Measurements from ENCODE around the gene NAA80. TPM values are rescaled to one million over a fixed set of nuclear protein-coding genes. Genes with fewer than 3 reads are reported as not detected.

The NAA80 gene
- total and polyA plus RNA-seq, 10 of the 15 experiments (the other 5 are each of a cell fraction or from before 2014, with no cell fraction given), result 0.48 to 12.7 (median 6.7) TPM

DNA sequence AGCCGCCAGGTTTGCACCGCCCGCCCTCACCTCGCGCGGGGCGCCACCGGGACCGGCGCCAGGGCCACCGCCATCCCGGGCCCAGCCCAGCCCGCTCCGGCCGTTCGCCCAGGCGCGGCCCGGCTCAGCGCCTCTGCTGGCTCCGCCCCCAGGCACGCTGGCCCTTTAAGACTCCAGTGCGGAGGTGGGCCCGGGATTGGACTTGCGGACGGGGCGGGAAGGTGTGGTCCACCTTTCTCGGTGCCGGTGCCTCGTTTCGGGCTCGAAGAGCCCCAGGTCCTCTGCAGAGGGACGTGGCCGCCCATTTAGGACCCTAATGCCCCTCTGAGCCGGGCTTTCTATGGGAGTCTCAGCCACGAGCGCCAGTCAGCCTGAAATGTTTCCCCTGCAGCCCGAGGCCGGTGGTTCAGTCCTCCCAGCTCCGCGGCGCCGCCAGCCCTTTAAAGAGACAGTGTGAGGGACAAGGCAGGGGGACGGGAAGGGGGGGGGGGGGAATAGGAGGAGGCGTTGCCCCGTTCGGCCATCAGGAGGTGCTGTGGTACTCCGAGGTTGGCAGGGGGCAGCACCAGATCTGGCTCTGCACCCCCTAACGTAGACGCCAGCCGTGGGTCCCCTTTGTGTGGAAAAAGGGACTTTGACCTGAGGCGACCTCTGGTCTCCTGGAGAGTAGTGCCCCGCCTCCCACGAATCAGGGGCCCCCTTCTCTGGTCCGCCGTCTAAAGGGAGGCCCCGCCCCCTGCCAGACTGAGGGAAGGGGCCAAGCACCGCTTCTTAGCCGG, 22.3 kb upstream of the NAA80 start (continued):
- TF ChIP-seq POLR2A (IDR thresholded peaks at IDR 0.05; ENCODE audit: low read depth, low read length) (peak; percentile 56; the same call in 1 of the 2 replicates), EED (IDR thresholded peaks at IDR 0.05; ENCODE audit: low read depth) (no peak), DPF2 (IDR thresholded peaks at IDR 0.05) (peak; percentile 89), NFXL1 (IDR thresholded peaks at IDR 0.05; ENCODE audit: borderline replicate concordance) (peak; percentile 78; the same call in 1 of the 2 replicates), POU2F2 (IDR thresholded peaks at IDR 0.05; ENCODE audit: borderline replicate concordance, low read depth, low read length) (peak; percentile 10; the same call in 1 of the 3 replicates), IKZF1 (conservative IDR thresholded peaks at IDR 0.05) (peak; percentile 89), IRF4 (IDR thresholded peaks at IDR 0.05; ENCODE audit: low read depth, low read length) (peak; percentile 39; the same call in 1 of the 2 replicates), HDGF (IDR thresholded peaks at IDR 0.05) (no peak), FOXK2 (IDR thresholded peaks at IDR 0.05) (peak; percentile 99), TAF1 (IDR thresholded peaks at IDR 0.05; ENCODE audit: borderline replicate concordance, low read depth, low read length) (0 out of 2 replicates have a peak, but pooled peaks have one; percentile 8), MTA3 (IDR thresholded peaks at IDR 0.05; ENCODE audit: borderline replicate concordance, low read length) (no peak), SREBF1 (IDR thresholded peaks at IDR 0.05; ENCODE audit: low read length) (peak; percentile 97), EGR1 (IDR thresholded peaks at IDR 0.05; ENCODE audit: borderline replicate concordance in 1 of 2, low read depth in 2 of 2, low read length in 2 of 2) (peak in 1 of 2 experiments; percentile 93; a peak in 2 of 3 replicates), ZZZ3 (IDR thresholded peaks at IDR 0.05; ENCODE audit: control insufficient read depth, insufficient read length, low read depth) (no peak), PAX8 (IDR thresholded peaks at IDR 0.05) (no peak), SMC3 (IDR thresholded peaks at IDR 0.05; ENCODE audit: borderline replicate concordance, low read length) (no peak)
- TF ChIP-seq, protein P1, sequence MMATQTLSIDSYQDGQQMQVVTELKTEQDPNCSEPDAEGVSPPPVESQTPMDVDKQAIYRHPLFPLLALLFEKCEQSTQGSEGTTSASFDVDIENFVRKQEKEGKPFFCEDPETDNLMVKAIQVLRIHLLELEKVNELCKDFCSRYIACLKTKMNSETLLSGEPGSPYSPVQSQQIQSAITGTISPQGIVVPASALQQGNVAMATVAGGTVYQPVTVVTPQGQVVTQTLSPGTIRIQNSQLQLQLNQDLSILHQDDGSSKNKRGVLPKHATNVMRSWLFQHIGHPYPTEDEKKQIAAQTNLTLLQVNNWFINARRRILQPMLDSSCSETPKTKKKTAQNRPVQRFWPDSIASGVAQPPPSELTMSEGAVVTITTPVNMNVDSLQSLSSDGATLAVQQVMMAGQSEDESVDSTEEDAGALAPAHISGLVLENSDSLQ (IDR thresholded peaks at IDR 0.05), result peak; percentile 10; the same call in 1 of the 2 replicates
- TF ChIP-seq, protein P2, sequence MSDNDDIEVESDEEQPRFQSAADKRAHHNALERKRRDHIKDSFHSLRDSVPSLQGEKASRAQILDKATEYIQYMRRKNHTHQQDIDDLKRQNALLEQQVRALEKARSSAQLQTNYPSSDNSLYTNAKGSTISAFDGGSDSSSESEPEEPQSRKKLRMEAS (IDR thresholded peaks at IDR 0.05; ENCODE audit: low read depth, low read length), result 0 out of 2 replicates have a peak, but pooled peaks have one; percentile 3
- TF ChIP-seq, protein P3, sequence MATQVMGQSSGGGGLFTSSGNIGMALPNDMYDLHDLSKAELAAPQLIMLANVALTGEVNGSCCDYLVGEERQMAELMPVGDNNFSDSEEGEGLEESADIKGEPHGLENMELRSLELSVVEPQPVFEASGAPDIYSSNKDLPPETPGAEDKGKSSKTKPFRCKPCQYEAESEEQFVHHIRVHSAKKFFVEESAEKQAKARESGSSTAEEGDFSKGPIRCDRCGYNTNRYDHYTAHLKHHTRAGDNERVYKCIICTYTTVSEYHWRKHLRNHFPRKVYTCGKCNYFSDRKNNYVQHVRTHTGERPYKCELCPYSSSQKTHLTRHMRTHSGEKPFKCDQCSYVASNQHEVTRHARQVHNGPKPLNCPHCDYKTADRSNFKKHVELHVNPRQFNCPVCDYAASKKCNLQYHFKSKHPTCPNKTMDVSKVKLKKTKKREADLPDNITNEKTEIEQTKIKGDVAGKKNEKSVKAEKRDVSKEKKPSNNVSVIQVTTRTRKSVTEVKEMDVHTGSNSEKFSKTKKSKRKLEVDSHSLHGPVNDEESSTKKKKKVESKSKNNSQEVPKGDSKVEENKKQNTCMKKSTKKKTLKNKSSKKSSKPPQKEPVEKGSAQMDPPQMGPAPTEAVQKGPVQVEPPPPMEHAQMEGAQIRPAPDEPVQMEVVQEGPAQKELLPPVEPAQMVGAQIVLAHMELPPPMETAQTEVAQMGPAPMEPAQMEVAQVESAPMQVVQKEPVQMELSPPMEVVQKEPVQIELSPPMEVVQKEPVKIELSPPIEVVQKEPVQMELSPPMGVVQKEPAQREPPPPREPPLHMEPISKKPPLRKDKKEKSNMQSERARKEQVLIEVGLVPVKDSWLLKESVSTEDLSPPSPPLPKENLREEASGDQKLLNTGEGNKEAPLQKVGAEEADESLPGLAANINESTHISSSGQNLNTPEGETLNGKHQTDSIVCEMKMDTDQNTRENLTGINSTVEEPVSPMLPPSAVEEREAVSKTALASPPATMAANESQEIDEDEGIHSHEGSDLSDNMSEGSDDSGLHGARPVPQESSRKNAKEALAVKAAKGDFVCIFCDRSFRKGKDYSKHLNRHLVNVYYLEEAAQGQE (IDR thresholded peaks at IDR 0.05; ENCODE audit: low read depth, low read length), result no peak
- TF ChIP-seq, protein P4, sequence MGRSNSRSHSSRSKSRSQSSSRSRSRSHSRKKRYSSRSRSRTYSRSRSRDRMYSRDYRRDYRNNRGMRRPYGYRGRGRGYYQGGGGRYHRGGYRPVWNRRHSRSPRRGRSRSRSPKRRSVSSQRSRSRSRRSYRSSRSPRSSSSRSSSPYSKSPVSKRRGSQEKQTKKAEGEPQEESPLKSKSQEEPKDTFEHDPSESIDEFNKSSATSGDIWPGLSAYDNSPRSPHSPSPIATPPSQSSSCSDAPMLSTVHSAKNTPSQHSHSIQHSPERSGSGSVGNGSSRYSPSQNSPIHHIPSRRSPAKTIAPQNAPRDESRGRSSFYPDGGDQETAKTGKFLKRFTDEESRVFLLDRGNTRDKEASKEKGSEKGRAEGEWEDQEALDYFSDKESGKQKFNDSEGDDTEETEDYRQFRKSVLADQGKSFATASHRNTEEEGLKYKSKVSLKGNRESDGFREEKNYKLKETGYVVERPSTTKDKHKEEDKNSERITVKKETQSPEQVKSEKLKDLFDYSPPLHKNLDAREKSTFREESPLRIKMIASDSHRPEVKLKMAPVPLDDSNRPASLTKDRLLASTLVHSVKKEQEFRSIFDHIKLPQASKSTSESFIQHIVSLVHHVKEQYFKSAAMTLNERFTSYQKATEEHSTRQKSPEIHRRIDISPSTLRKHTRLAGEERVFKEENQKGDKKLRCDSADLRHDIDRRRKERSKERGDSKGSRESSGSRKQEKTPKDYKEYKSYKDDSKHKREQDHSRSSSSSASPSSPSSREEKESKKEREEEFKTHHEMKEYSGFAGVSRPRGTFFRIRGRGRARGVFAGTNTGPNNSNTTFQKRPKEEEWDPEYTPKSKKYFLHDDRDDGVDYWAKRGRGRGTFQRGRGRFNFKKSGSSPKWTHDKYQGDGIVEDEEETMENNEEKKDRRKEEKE (IDR thresholded peaks at IDR 0.05), result peak; percentile 99

Data from GM12878 (cell line).